Fibroblast of gingiva (primary cell): Measurements from ENCODE around the gene AFAP1.

Experiments used
- DNase-seq: peaks from one replicate; pipeline ENCODE4 v3.0.0-alpha.2; 2011; ENCODE audit warnings: low read depth

The AFAP1 gene

GRCh38 chr4:7802093-7802726 is 137.5 kb downstream of the AFAP1 start:
- peak; percentile 68 for DNase-seq

- DNase-seq = no peak
Measured at GRCh38 chr4:7801641-7802040, 138.0 kb downstream of the AFAP1 start.

- DNase-seq = no peak
Measured at GRCh38 chr4:7801001-7801400, 138.7 kb downstream of the AFAP1 start.

DNA sequence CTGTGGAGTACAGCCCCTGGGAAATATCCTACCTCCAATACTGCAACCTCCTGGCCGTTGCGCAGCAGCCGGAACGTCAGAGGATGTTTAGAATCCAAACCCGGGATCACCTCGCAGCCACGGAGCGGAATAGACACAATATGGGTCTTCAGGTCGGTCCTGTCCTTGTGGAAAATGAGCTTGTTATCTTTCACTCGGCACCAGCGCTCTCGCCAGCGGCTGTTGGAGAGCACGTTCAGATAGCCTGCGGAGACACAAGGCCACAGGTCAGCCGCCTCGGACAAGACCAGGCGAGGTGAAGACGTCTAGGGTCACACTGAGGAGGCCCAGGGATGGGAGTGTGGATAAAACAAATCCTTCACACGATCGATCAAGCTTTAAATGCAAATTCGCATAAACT is 139.3 kb downstream of the AFAP1 start:
- DNase-seq = no peak

DNA sequence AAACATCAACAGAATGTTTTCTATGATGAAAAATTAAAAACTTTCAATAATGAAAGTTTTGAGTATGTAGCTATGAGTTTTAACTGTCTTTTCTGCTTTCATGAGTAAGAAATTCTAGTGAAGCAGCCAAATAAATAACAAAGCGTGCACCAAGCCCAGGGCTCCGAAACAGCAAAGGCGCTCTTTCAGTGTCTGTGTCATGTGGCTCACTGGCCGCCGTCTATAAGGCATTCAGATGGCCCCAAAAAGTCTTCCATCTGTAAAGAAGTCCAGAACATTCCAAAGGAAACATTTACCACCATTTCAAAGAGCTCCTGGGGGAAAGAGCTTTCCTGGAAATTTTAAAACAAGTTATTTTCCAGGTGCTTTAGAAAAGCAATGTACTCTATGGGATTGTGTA is 139.9 kb downstream of the AFAP1 start:
- DNase-seq = no peak

DNA sequence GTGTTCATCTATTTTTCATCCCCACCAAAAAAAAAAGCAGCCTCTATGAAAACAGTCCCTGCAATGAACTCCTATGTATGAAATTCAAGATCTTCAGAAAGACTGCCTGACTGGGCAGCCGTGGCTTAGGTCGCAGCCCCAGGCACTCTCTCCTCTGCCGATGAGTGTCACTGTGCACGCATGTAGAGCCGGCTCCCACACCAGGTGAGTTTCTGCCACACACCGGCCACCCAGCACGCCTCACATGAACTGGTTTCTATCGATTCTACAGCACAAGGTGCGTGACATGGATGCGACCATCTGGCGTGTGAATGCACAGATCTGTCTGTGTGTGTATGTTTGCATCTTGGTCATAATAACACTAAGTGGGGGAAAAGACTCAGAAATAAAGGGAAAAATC is 140.4 kb downstream of the AFAP1 start:
- DNase-seq = no peak

DNA sequence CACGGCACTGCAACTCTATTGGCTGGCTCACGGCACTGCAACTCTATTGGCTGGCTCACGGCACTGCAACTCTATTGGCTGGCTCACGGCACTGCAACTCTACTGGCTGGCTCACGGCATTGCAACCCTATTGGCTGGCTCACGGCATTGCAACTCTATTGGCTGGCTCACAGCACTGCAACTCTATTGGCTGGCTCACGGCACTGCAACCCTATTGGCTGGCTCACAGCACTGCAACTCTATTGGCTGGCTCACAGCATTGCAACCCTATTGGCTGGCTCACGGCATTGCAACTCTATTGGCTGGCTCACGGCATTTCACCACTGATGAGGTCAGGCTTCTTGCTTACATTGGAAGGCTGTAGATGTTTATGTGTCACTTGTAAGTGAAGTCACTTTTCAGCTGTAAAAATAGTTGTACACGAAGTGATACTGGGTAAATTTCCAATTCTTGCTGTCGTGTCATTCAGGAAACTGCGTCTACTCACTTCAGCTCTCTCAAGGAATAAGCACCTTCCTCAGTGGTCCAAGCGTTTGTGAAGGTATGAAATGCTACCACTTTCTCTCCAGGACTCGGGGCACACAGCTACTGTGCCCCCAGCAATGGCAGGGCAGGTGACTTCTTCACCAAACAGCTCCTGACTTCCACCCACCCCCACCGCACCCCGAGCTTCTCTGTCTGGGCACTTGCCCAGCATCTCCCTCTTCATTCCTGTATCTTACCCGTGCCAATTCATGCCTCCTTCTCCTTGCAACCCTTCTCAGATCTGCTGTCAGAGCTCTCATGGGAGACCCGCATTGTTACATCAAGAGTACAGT is 141.3 kb downstream of the AFAP1 start:
- DNase-seq = peak; percentile 21

GRCh38 chr4:7797330-7797729 is 142.3 kb downstream of the AFAP1 start:
- DNase-seq = no peak

DNA sequence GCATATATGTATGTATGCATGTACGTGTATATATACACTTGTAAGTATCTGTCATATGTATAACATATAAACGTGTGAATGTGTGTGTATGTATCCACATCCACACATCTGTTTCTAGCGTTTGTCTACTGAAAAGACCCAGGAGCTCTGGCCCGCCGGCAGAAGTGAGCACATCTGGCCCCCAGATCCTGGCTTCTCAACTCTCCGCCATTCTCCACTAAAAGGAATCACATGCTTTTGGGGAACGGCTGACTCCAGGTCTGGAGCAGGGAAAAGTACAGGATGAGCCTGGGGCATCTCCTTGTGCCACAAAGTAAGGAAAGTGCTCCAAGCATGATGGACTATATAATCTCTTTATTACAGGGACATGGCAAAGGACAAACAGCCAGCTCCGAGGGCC is 143.7 kb downstream of the AFAP1 start:
- no peak for DNase-seq

GRCh38 chr4:7793186-7793585 is 146.5 kb downstream of the AFAP1 start:
- DNase-seq = no peak

DNA sequence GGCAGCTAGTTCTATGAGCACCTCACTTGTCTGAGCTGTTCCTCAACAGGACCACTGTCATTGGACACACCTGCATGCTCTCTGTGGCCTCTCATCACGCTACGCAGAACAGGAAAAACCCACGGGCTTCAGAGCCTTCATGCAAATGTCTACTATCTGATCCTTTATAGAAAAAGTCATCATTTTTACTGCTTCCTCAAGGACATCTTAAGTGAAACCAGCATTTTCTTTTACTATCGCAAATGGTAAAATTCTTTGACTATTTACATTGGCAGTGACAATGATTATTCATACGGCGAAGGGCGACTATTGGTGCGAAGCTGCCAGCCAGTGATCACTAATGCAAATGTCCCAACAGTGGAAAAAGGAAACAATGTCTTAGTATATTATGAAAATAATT is 147.0 kb downstream of the AFAP1 start:
- DNase-seq = peak; percentile 61

DNA sequence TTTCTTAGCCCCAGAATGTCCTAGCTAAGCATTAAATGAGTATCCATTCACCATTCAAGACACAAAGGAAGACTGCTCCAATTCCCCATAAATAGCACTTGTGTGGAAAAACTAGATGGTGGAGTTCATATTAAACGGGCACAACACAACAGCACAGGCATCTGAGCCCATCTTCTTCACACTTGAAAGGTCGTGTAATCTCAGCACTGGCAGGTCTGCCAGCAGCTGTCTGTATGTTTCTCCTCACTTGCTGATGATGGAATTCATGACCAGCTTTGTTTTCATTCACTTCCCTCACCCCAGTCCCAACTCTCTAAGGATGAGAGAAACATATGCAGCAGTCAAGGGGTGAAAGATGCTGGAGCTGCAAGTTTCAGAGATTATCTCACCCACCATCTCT is 148.7 kb downstream of the AFAP1 start:
- no peak for DNase-seq

- no peak for DNase-seq
Measured at GRCh38 chr4:7790023-7790422, 149.6 kb downstream of the AFAP1 start.

DNA sequence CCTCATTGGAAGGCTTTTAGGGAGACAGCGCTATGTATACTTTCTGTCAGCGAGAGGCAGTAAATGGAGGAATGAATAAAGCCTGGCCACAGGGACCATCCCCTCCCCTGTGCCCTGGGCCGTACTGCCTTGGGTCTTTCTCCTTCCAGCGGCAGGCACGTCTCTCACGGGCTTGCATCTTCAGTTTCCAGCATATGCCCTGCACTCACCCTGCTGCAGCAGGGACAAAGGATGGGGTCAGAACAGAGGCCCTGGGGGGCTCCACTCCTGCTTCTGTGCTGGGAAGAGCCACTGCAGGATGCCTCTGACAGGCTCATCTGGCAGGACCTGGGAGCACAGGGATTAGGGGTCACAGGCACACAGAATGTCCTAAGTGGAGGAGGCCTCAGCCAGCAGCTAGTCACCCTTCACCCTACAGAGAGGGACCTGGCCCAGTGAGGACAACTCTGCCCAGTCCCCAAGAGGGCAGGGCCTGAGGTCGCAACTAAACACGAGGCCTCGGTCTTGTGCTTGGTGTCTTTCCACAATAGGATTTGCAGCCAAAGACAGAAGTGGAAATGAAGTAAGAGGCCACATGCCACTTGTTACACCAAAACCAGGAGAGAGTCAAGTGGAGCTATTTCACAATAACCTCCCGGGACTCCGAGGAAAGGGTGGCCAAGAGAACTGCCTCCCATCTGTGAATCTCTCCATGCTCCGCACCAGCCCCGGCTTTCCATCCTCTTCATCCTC is 150.8 kb downstream of the AFAP1 start:
- DNase-seq = peak; percentile 66

GRCh38 chr4:7788193-7788592 is 151.5 kb downstream of the AFAP1 start:
- no peak for DNase-seq

- DNase-seq = no peak
Measured at GRCh38 chr4:7787681-7788141, 151.9 kb downstream of the AFAP1 start.

DNA sequence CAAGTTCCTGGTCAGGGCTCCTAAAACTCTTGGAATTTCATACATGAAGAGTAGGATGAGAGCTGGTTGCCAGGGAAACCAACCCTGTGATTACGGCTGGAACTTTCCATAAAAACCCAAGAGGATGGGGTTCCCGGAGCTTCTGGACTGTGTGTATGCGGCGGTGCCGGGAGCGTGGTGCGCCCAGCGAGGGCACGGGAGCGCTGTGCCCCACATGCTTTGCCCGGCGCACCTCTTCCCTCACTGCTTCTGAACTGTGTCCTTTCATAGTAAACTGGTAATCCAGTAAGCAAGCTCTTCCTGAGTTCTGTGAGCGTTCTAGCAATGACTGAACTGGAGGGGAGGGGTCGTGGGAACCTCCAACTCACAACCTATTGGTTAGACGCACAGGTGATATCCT is 152.6 kb downstream of the AFAP1 start:
- DNase-seq = no peak

- DNase-seq = no peak
Measured at GRCh38 chr4:7786517-7786916, 153.1 kb downstream of the AFAP1 start.

DNA sequence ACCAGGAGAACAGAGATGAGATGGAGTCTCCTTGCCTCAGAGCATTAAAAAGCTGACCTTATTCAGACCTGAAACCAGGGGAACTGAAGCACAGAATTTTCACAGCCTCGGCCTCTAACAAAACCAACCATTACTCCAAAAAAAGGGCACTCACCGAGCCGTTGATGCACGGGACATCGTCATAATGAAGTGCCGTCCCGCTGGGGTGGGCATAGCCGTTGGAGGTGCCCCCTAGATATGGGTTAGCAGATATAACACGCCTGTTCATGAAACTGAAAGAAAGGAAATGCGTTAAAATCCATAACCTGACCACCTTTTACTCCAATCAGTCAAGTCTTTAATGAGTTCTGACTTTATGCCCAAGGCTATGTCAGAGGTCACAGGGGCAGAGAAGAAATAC is 153.6 kb downstream of the AFAP1 start:
- no peak for DNase-seq

DNA sequence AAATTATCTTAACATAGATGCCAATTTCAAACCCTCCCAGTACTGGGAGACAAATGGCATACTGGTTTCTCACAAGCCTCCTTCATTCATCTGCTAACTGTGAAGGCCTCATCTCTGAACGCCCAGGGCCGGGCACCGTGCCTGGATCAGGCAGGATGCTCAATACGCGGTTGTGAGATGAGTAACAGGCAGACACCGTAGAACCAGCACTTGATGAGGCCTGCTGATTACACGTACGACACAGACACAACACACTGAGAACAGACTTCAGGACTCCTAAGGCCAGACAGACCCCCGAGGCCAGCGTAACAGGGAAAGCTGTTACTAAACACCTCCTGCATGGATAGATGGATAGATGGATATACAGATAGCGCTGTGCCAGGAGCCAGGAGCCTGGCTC is 154.6 kb downstream of the AFAP1 start:
- no peak for DNase-seq

DNA sequence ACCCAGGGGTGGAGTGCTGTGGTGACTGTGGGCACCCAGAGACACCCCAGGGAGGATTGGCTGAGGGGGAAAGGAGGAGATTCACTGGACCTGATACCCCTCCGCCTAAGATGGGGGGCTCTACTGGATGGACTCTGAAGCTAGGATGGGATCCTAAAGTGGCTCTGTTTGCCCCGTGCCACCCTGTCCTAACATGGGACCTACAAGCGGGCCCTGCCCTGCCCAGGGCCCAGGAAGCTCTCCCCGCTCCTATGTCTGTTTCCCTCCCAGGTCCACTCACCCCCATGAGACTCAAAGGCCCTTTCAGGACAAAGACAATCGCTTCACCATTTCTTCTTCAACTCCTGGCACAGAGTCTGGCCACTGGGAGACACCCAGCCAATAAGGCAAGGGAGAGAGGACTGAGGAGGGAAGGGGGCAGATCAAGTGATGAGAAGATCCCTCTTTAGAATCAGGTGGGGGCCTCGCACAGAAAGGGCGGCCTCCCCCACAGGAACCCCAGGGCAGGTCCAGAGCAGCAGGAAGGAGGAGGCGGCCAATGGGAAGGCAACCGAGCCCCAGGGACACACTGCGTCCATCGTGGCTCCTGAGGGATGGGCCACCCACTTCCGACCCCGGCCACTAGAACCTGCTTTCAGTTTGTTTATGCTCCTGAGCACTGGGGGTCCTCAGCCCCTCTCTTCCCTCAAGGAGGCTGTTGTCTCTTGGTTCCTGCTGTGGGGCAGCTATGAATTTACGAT is 155.4 kb downstream of the AFAP1 start:
- no peak for DNase-seq

GRCh38 chr4:7783541-7783940 is 156.1 kb downstream of the AFAP1 start:
- DNase-seq = no peak
